Mesenchymal stem cell (in vitro differentiated cells and primary cell): ENCODE results near the gene CNIH3.

ENCODE experiments used
- DNase-seq: peaks from one replicate; pipeline ENCODE4 v3.0.0-alpha.2; 2013
- H2AFZ ChIP-seq: one replicate; pipeline ENCODE4 v1.6.1; 2013; ENCODE audit warnings: low read depth, mild to moderate bottlenecking, control low read depth, inconsistent platforms, low read length, moderate library complexity
- H2AK5ac ChIP-seq: 2 replicates; pipeline ENCODE4 v1.6.1; 2013; ENCODE audit warnings: low read length, moderate library complexity, mild to moderate bottlenecking, inconsistent platforms; ENCODE audit not compliant: severe bottlenecking
- H2BK120ac ChIP-seq: one replicate; pipeline ENCODE4 v1.6.1; 2013; ENCODE audit warnings: low read depth, mild to moderate bottlenecking, inconsistent platforms, low read length, moderate library complexity
- H2BK12ac ChIP-seq, 2 experiments: one replicate each; pipeline ENCODE4 v1.6.1; 2013; ENCODE audit warnings: inconsistent platforms in 2 of 2, low read length in 2 of 2, mild to moderate bottlenecking in 2 of 2, moderate library complexity in 2 of 2, control low read depth in 1 of 2
- H2BK15ac ChIP-seq: one replicate; pipeline ENCODE4 v1.6.1; 2013; ENCODE audit warnings: mild to moderate bottlenecking, low read depth, inconsistent platforms; ENCODE audit not compliant: poor library complexity, severe bottlenecking
- H2BK5ac ChIP-seq: 2 replicates; pipeline ENCODE4 v1.6.1; 2013; ENCODE audit warnings: low read depth, mild to moderate bottlenecking, low read length, control low read depth, inconsistent platforms; ENCODE audit not compliant: poor library complexity, severe bottlenecking
- H3K14ac ChIP-seq, 2 experiments: one replicate each; pipeline ENCODE4 v1.6.1; 2013; ENCODE audit warnings: inconsistent platforms in 2 of 2, low read length in 2 of 2, control low read depth in 1 of 2, mild to moderate bottlenecking in 1 of 2, moderate library complexity in 1 of 2
- H3K18ac ChIP-seq, 2 experiments: one replicate each; pipeline ENCODE4 v1.6.1; 2013; ENCODE audit warnings: inconsistent platforms in 2 of 2, low read length in 2 of 2, control low read depth in 1 of 2, low read depth in 1 of 2, mild to moderate bottlenecking in 1 of 2
- H3K23ac ChIP-seq, 2 experiments: one replicate each; pipeline ENCODE4 v1.6.1; 2013; ENCODE audit warnings: inconsistent platforms in 2 of 2, low read length in 2 of 2, mild to moderate bottlenecking in 2 of 2, moderate library complexity in 2 of 2, control low read depth in 1 of 2
- H3K27ac ChIP-seq: 2 replicates; pipeline ENCODE4 v1.5.1; 2013; ENCODE audit warnings: mild to moderate bottlenecking, moderate library complexity, low read length, control low read depth, inconsistent platforms; ENCODE audit not compliant: poor library complexity, severe bottlenecking
- H3K27me3 ChIP-seq, 2 experiments: 2 replicates each; pipeline versions ENCODE4 v1.6.1 to v1.7.0; 2013; ENCODE audit warnings: low read length in 2 of 2, mild to moderate bottlenecking in 2 of 2, moderate library complexity in 2 of 2, control low read depth in 1 of 2, inconsistent platforms in 1 of 2; ENCODE audit not compliant: control insufficient read depth in 1 of 2, insufficient read depth in 1 of 2
- H3K36me3 ChIP-seq, 2 experiments: 2 replicates each; pipeline versions ENCODE4 v1.6.1 to v1.7.0; 2013; ENCODE audit warnings: low read length in 2 of 2, control low read depth in 1 of 2, inconsistent platforms in 1 of 2, low read depth in 1 of 2, mild to moderate bottlenecking in 1 of 2; ENCODE audit not compliant: insufficient read depth in 2 of 2, control insufficient read depth in 1 of 2
- H3K4ac ChIP-seq, 2 experiments: one replicate each; pipeline ENCODE4 v1.6.1; 2013; ENCODE audit warnings: inconsistent platforms in 2 of 2, low read length in 2 of 2, mild to moderate bottlenecking in 2 of 2, moderate library complexity in 2 of 2, control low read depth in 1 of 2, low read depth in 1 of 2
- H3K4me1 ChIP-seq: 2 replicates; pipeline ENCODE4 v1.6.1; 2013; ENCODE audit warnings: low read depth, low read length, control low read depth; ENCODE audit not compliant: control insufficient read depth, insufficient read depth
- H3K4me2 ChIP-seq: 2 replicates; pipeline ENCODE4 v1.6.1; 2013; ENCODE audit warnings: low read length, mild to moderate bottlenecking, inconsistent platforms; ENCODE audit not compliant: poor library complexity, severe bottlenecking
- H3K4me3 ChIP-seq, 2 experiments: 2 replicates each; pipeline versions ENCODE4 v1.5.1 to v1.7.0; 2013; ENCODE audit warnings: low read length in 2 of 2, mild to moderate bottlenecking in 2 of 2, control low read depth in 1 of 2, low read depth in 1 of 2; ENCODE audit not compliant: insufficient read depth in 1 of 2
- H3K79me1 ChIP-seq: replicated peaks from 2 replicates; pipeline ENCODE4 v1.6.1; 2013; ENCODE audit warnings: mild to moderate bottlenecking, control low read depth, low read length, inconsistent platforms; ENCODE audit not compliant: poor library complexity, severe bottlenecking
- H3K9ac ChIP-seq: 2 replicates; pipeline ENCODE4 v1.7.0; 2013; ENCODE audit warnings: mild to moderate bottlenecking, low read length, moderate library complexity
- H3K9me3 ChIP-seq: 2 replicates; pipeline ENCODE4 v1.7.0; 2013; ENCODE audit warnings: mild to moderate bottlenecking, low read length; ENCODE audit not compliant: control insufficient read depth
- H4K8ac ChIP-seq: one replicate; pipeline ENCODE4 v1.6.1; 2013; ENCODE audit warnings: inconsistent platforms, mild to moderate bottlenecking, low read length, moderate library complexity
- H4K91ac ChIP-seq: one replicate; pipeline ENCODE4 v1.6.1; 2013; ENCODE audit warnings: mild to moderate bottlenecking, low read length, inconsistent platforms
- WGBS: methylation state at CpG from one replicate; pipeline ENCODE4 v1.1.7; 2013; ENCODE audit warnings: mixed read lengths; 5-methylcytosine and 5-hydroxymethylcytosine counted together

Gene CNIH3

DNA sequence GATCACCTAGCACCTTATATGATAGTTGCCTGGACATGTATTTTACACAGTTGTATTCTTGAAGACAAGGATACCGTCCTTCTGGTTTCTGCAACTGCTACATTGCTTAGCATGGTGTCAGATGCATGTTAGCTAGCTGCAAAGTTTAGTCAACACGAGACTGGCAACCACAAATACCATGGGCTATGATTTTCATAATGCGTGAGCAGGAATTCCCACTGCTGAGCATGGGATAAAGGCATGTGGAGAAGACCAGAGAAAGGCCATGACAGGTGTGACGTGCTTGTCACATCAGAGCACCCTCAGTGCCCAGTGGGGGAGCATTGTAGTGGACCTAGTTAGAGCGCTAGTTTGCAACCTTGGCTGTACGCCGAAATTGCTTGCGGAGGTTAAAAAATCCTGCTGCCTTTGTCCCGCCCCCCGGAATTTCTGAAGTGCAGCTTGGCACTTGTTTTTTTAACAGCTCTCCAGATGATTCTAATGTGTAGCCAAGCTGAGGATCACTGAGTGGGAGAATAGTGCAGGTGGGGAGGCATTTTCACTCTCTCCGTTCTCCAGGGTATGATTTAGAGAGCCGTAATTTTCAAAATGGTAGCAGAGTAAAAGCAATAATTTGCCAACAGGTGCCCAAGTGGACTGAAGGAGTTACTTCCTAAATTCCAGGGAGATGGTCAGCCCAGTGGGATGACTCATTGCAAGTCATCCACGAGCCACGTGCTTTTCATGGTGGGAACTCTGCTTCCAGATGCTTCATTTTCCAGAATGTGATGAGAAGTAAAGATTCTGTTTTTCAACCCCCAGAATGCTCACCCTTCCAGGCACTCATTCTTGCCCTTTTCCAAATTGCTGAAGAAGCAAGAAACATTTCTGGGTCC, 81.0 kb downstream of the CNIH3 start:
- Histone ChIP-seq H3K9ac (peak overlapping the region; percentile 2), H2AK5ac (no peak overlapping the region), H3K27ac (no peak overlapping the region), H2BK15ac (no peak overlapping the region), H2AFZ (no peak overlapping the region), H3K79me1 (peaks cover 19% of the 10 kb centered on the region), H2BK5ac (no peak overlapping the region), H3K14ac (no peak overlapping the region), H3K23ac (no peak overlapping the region), H2BK120ac (no peak overlapping the region), H3K27me3 (no peaks in the 10 kb centered on the region), H4K8ac (no peak overlapping the region), H3K36me3 (peaks cover 0 to 88% of the 10 kb centered on the region in 2 experiments), H3K9me3 (no peaks in the 10 kb centered on the region), H2BK12ac (no peak overlapping the region), H3K4me1 (peaks cover 2% of the 10 kb centered on the region), H3K4ac (no peak overlapping the region), H3K18ac (peak overlapping the region in 1 of 2 experiments; percentile 45), H3K4me3 (no peak overlapping the region), H4K91ac (no peak overlapping the region), H3K4me2 (no peak overlapping the region)
- DNase-seq = peak; percentile 59
- 79% methylated on average over 14 of the region's 14 CpGs for WGBS

DNA sequence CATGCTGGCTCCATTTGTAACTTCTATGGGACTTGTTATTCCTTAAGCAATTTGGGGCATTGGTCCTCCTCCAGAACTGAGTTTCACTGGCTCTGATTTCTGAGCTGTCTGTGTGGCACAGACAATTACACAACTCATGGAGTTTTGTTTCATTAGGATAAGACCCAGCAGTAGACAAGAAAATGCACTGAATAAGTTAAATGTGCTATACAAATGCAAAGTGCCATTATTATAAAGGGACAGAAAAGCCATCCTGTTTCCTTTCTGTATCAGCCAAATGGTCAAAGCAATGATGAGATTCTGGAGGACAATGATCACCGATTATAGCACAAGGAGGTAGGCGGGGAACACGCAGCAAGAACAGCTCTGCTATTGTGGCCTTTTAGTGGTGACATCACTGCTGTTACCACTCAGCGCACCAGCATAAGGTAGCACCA, 81.9 kb downstream of the CNIH3 start:
- Histone ChIP-seq H3K27me3 (no peaks in the 10 kb centered on the region), H3K9ac (peak overlapping the region; percentile 2), H3K4ac (no peak overlapping the region), H2AK5ac (no peak overlapping the region), H4K8ac (no peak overlapping the region), H3K23ac (no peak overlapping the region), H3K9me3 (no peaks in the 10 kb centered on the region), H2BK15ac (no peak overlapping the region), H3K4me3 (no peak overlapping the region), H2AFZ (no peak overlapping the region), H3K18ac (no peak overlapping the region), H3K4me1 (peaks cover 2% of the 10 kb centered on the region), H3K36me3 (peaks cover 5 to 88% of the 10 kb centered on the region in 2 experiments), H3K27ac (no peak overlapping the region), H3K4me2 (no peak overlapping the region), H3K14ac (peak overlapping the region in 1 of 2 experiments; percentile 6), H2BK12ac (peak overlapping the region in 1 of 2 experiments; percentile 67), H2BK5ac (no peak overlapping the region), H2BK120ac (no peak overlapping the region), H4K91ac (no peak overlapping the region), H3K79me1 (peaks cover 24% of the 10 kb centered on the region)
- no peak for DNase-seq
- 94% methylated on average over 4 of the region's 4 CpGs for WGBS

DNA sequence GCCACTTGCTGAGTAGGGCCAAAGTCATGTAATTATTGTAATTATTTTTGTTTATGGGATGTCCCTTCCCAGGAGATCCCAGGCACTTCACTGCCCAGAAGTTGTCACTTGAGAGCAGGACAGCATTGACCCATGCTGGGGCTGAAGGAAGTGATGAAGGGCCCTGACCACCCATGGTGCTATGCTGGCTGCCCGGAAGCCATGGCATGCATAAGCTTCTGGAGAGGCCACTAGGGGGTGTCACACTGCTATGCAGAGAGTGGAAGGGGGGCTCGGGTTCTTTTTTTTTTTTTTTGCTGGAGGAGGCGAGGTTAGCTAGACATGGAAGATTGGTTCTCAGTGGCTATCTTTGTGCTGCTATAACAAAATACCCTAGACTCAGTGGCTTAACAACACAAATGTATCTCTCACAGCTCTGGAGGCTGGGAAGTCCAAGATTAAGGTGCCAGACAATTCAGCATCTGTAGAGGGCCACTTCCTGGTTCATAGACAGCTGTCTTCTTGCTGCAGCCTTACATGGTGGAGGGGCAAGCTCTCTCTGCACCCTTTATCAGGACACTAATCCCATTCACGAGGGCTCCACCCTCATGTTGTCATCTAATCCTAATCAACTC, 84.9 kb downstream of the CNIH3 start:
- peaks cover 2% of the 10 kb centered on the region for H3K4me1 ChIP-seq
- H3K36me3 ChIP-seq = peaks cover 10 to 82% of the 10 kb centered on the region in 2 experiments
- 66% methylated on average over 2 of the region's 4 CpGs for WGBS
- no peak overlapping the region for H2BK120ac ChIP-seq
- no peaks in the 10 kb centered on the region for H3K9me3 ChIP-seq
- H3K4me3 ChIP-seq = no peak overlapping the region
- no peak overlapping the region for H2AK5ac ChIP-seq
- no peak overlapping the region for H3K27ac ChIP-seq
- DNase-seq = peak; percentile 16
- no peaks in the 10 kb centered on the region for H3K27me3 ChIP-seq
- H3K23ac ChIP-seq = no peak overlapping the region
- no peak overlapping the region for H3K9ac ChIP-seq
- H4K91ac ChIP-seq = no peak overlapping the region
- H3K79me1 ChIP-seq = peaks cover 23% of the 10 kb centered on the region
- no peak overlapping the region for H2BK12ac ChIP-seq
- H3K14ac ChIP-seq = no peak overlapping the region
- H2BK15ac ChIP-seq = no peak overlapping the region
- H2BK5ac ChIP-seq = no peak overlapping the region
- no peak overlapping the region for H4K8ac ChIP-seq
- no peak overlapping the region for H3K4ac ChIP-seq
- H3K18ac ChIP-seq = no peak overlapping the region
- no peak overlapping the region for H2AFZ ChIP-seq
- H3K4me2 ChIP-seq = no peak overlapping the region

DNA sequence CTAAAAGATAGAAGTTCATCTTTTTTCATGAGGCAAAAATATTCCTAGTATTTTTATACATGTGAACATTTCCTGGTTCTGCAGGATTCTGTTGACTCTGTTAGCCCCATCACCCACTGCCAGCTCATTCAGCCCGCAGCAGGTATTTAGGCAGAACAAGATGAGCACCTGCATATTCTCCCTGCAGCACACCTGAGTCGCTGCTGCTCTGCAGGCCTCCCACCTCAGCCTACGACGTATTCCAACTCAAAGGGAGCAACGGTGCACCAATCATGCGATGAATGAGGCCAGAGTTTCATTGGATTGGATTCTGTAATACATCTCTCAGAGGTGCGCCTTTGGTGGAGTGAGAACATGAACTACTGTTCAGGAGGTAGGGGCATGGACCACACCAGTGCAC, 87.6 kb downstream of the CNIH3 start:
- no peak overlapping the region for H3K4me3 ChIP-seq
- WGBS = 89% methylated on average over 7 of the region's 7 CpGs
- H3K27me3 ChIP-seq = no peaks in the 10 kb centered on the region
- no peak for DNase-seq
- no peak overlapping the region for H2BK15ac ChIP-seq
- H3K4me1 ChIP-seq = peaks cover 5% of the 10 kb centered on the region
- H3K4me2 ChIP-seq = no peak overlapping the region
- H2AFZ ChIP-seq = no peak overlapping the region
- H3K23ac ChIP-seq = no peak overlapping the region
- H3K79me1 ChIP-seq = peaks cover 26% of the 10 kb centered on the region
- no peak overlapping the region for H3K9ac ChIP-seq
- no peak overlapping the region for H4K91ac ChIP-seq
- no peak overlapping the region for H3K27ac ChIP-seq
- no peak overlapping the region for H3K14ac ChIP-seq
- peaks cover 10 to 71% of the 10 kb centered on the region in 2 experiments for H3K36me3 ChIP-seq
- no peak overlapping the region for H2AK5ac ChIP-seq
- no peak overlapping the region for H2BK5ac ChIP-seq
- H3K4ac ChIP-seq = no peak overlapping the region
- no peak overlapping the region for H2BK12ac ChIP-seq
- H2BK120ac ChIP-seq = no peak overlapping the region
- no peak overlapping the region for H4K8ac ChIP-seq
- H3K9me3 ChIP-seq = no peaks in the 10 kb centered on the region
- H3K18ac ChIP-seq = no peak overlapping the region
